Fibroblast of mammary gland (primary cell): ENCODE measurements around the gene KCTD13.
"Not testable (repeated sequence)": the region's sequence is repeated elsewhere in the genome, so short reads cannot be mapped to it uniquely, and the experiment has no call there.

ENCODE experiments used
- DNase-seq: peaks from one replicate; pipeline ENCODE4 v3.0.0-alpha.2; 2010; ENCODE audit warnings: low read depth
- H3K4me3 ChIP-seq: 2 replicates; pipeline ENCODE4 v1.5.1; 2011; ENCODE audit warnings: low read depth, mild to moderate bottlenecking, low read length, moderate library complexity; ENCODE audit not compliant: control insufficient read depth
- CTCF ChIP-seq: conservative IDR thresholded peaks from 2 replicates; pipeline ENCODE4 v1.5.1; 2011; ENCODE audit warnings: low read depth, low read length, inconsistent platforms; ENCODE audit not compliant: control insufficient read depth, insufficient read depth

Gene KCTD13

GRCh38 chr16:29961127-29961478 lies 35.1 kb upstream of the KCTD13 start:
- TF ChIP-seq CTCF, result no peak
- DNase-seq, result no peak
- peak overlapping the region; percentile 69 for H3K4me3 ChIP-seq

- H3K4me3 ChIP-seq, DNase-seq: not testable (repeated sequence)
Measured at GRCh38 chr16:29959821-29960220, 33.8 kb upstream of the KCTD13 start.

- no peak for TF ChIP-seq CTCF
- DNase-seq, result no peak
- no peak overlapping the region for H3K4me3 ChIP-seq
Measured at GRCh38 chr16:29959293-29959692, 33.3 kb upstream of the KCTD13 start.

GRCh38 chr16:29958756-29959155 lies 32.7 kb upstream of the KCTD13 start:
- no peak for TF ChIP-seq CTCF
- no peak for DNase-seq
- no peak overlapping the region for H3K4me3 ChIP-seq

- H3K4me3 ChIP-seq, result no peak overlapping the region
- TF ChIP-seq CTCF, result no peak
- no peak for DNase-seq
Measured at GRCh38 chr16:29951625-29952365, 25.8 kb upstream of the KCTD13 start.

- no peak for TF ChIP-seq CTCF
- DNase-seq, result no peak
- H3K4me3 ChIP-seq, result no peak overlapping the region
Measured at GRCh38 chr16:29950806-29951461, 24.9 kb upstream of the KCTD13 start.

GRCh38 chr16:29947897-29948296 lies 21.9 kb upstream of the KCTD13 start:
- H3K4me3 ChIP-seq, result no peak overlapping the region
- TF ChIP-seq CTCF, result no peak
- DNase-seq, result no peak
